Muscle layer of duodenum (tissue), 2 donors: ENCODE measurements around the gene POLL.
A peak's percentile ranks its signal among the peaks of the same experiment; 100 is the strongest.
"Not testable (repeated sequence)": the region's sequence is repeated elsewhere in the genome, so short reads cannot be mapped to it uniquely, and the experiment has no call there.

Experiments used
- H3K27ac ChIP-seq: one replicate; pipeline ENCODE4 v1.7.0; 2013; ENCODE audit warnings: mild to moderate bottlenecking, low read length
- H3K27me3 ChIP-seq: one replicate; pipeline ENCODE4 v1.7.0; 2013; ENCODE audit warnings: low read depth, mild to moderate bottlenecking, control low read depth, low read length
- H3K36me3 ChIP-seq, 2 donors: one replicate each; pipeline ENCODE4 v1.7.0; 2013; ENCODE audit warnings: low read length in 2 of 2, control low read depth in 1 of 2, mild to moderate bottlenecking in 1 of 2; ENCODE audit not compliant: insufficient read depth in 2 of 2, control insufficient read depth in 1 of 2
- H3K4me1 ChIP-seq, 2 donors: one replicate each; pipeline ENCODE4 v1.7.0; 2013; ENCODE audit warnings: low read length in 2 of 2, mild to moderate bottlenecking in 2 of 2, control low read depth in 1 of 2, moderate library complexity in 1 of 2; ENCODE audit not compliant: insufficient read depth in 2 of 2, control insufficient read depth in 1 of 2
- H3K4me3 ChIP-seq, 2 donors: one replicate each; pipeline ENCODE4 v1.7.0; 2013; ENCODE audit warnings: low read length in 2 of 2, low read depth in 1 of 2, mild to moderate bottlenecking in 1 of 2
- H3K9me3 ChIP-seq, 2 donors: one replicate each; pipeline ENCODE4 v1.7.0; 2013; ENCODE audit warnings: low read length in 2 of 2, control low read depth in 1 of 2, mild to moderate bottlenecking in 1 of 2; ENCODE audit not compliant: control insufficient read depth in 1 of 2
- donor health status: healthy.

Gene POLL

GRCh38 chr10:101607124-101607523 lies 19.1 kb upstream of the POLL start:
- H3K9me3 ChIP-seq: no peaks in the 10 kb centered on the region
- peaks cover 0 to 2% of the 10 kb centered on the region in 2 donors for H3K4me1 ChIP-seq
- H3K4me3 ChIP-seq: no peak overlapping the region
- no peak overlapping the region for H3K27ac ChIP-seq
- H3K27me3 ChIP-seq: no peaks in the 10 kb centered on the region
- H3K36me3 ChIP-seq: peaks cover 57 to 65% of the 10 kb centered on the region in 2 donors

- Histone ChIP-seq H3K9me3 (no peaks in the 10 kb centered on the region), H3K27ac (no peak overlapping the region), H3K4me1 (no peaks in the 10 kb centered on the region), H3K4me3 (no peak overlapping the region), H3K36me3 (peaks cover 20 to 29% of the 10 kb centered on the region in 2 donors), H3K27me3 (no peaks in the 10 kb centered on the region)
These were observed 14.8 kb upstream of the POLL start for GRCh38 chr10:101602761-101603398.

GRCh38 chr10:101601541-101601940 lies 13.5 kb upstream of the POLL start:
- Histone ChIP-seq H3K36me3 (peaks cover 11 to 21% of the 10 kb centered on the region in 2 donors), H3K9me3 (no peaks in the 10 kb centered on the region), H3K4me1 (no peaks in the 10 kb centered on the region), H3K27ac (no peak overlapping the region), H3K4me3 (no peak overlapping the region), H3K27me3 (no peaks in the 10 kb centered on the region)

GRCh38 chr10:101597091-101597900 lies 9.2 kb upstream of the POLL start:
- Histone ChIP-seq H3K9me3 (no peaks in the 10 kb centered on the region), H3K4me1 (no peaks in the 10 kb centered on the region), H3K36me3 (peaks cover 0 to 5% of the 10 kb centered on the region in 2 donors), H3K27me3 (no peaks in the 10 kb centered on the region), H3K4me3 (no peak overlapping the region), H3K27ac (no peak overlapping the region)

DNA sequence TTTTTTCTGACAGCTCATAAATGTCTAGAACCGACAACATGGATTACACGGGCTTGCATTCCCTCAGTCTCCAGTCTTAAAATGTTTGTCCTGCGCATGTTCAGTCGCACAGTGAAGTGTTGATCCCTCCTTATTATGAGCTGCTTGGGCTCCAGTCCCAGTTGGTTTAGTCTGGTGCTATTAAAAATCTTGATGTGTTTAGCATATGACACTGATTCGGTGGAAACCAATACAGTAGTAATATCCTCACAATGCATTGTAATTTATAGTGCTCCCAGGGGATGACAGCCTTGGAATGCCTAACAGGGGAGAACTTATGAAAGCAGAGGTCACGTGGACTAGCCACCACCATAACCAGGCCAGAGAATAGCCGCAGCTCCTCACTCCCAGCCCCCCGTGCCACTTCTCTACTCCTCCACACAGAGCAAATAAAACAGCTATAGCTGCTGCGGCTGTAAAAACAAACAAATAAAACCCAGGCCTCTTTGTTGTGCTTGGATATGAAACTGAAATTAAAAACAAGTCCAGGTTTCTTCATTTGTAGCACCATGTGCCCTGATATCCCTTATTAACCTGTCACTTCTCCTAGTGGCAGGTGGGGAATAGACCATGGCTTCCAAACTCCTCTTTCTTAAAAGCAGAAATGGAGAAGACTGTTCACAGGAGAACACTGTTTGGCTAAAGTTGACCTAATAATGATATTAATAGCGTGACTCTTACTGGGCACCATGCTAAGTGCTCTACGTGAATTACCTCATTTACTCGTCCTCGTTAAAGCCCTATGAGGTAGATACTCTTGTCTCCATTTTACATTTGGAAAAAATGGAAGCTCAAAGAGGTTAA lies 7.8 kb upstream of the POLL start:
- Histone ChIP-seq H3K27me3 (no peaks in the 10 kb centered on the region), H3K9me3 (no peaks in the 10 kb centered on the region), H3K4me3 (no peak overlapping the region), H3K36me3 (peaks cover 0 to 4% of the 10 kb centered on the region in 2 donors), H3K4me1 (no peaks in the 10 kb centered on the region), H3K27ac (no peak overlapping the region)

- H3K27ac ChIP-seq, H3K27me3 ChIP-seq, H3K4me1 ChIP-seq, H3K36me3 ChIP-seq, H3K4me3 ChIP-seq, H3K9me3 ChIP-seq: not testable (repeated sequence)
These were observed 5.3 kb upstream of the POLL start for GRCh38 chr10:101593331-101593730.

DNA sequence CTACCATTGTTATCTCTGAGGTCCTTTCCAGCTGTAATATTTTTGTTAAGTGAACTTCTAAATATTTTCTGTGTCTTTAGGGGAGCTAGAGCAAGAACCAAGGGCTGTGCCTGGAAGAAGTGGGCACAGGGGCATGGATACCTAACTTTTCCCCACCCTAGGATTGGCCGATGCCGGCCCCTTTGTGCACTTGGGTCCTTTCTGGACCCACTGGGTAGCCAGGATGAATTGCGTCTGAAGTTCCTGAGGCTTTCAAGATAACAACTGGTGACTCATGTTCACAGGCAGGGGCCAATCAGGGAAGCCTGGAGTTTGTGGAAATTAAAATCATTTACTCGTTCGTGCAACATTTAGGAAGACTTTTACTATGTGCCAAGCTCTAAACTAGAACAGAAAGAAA lies 822 bp upstream of the POLL start:
- H3K4me3 ChIP-seq: peak overlapping the region; percentile 92 to 96
- no peak overlapping the region for H3K27ac ChIP-seq
- no peaks in the 10 kb centered on the region for H3K27me3 ChIP-seq

GRCh38 chr10:101585841-101586240 lies 2.2 kb downstream of the POLL start:
- Histone ChIP-seq H3K4me3 (no peak overlapping the region), H3K36me3 (peaks cover 12 to 27% of the 10 kb centered on the region in 2 donors)

More for the DNA sequence above, 822 bp upstream of the POLL start:
- Histone ChIP-seq H3K4me1 (peaks cover 15 to 18% of the 10 kb centered on the region in 2 donors), H3K9me3 (no peaks in the 10 kb centered on the region), H3K36me3 (peaks cover 0 to 13% of the 10 kb centered on the region in 2 donors)

DNA sequence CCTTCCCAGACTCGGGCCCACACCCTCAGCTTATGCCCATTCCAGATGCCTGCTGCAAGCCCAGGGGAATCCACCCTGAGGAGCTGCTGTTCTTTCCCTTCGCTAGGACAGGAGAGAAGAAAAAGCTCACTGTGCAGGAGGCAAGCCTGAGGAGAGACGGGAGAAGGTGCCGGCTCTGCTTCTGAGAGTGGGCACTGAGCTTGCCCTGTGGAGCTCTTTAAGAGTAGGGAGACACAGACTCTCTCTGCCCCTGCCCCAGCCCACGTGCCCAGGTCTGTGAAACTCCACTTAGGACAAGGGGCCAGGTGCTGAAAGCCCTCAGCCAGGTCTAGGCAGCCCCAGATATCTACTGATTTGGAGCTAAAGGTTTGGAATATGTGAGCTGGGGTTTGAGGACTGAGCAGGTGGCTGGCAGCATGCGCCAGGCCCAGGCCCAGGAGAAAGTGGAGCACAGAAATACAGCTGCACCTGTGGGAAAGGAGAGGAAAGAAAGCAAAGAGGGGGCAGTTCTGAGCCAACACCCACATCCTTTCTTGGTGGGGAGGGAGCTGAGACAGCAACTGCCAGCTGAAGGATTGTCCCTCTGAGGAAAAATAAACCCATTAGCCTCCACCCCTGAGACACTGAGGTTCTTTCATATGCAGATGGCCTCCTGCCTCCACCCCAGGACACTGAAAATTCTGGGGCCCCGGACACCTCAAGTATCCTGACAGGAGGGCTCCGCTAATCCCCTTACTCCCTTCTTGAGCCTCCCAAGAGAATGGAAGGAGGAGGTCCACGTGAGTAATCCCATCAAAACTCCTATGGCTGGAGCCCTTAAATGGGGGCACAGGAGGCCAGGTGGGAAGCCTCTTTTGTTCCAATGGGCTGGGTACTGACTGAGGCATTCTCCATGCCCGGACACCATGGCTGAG lies 7.3 kb downstream of the POLL start:
- Histone ChIP-seq H3K27ac (no peak overlapping the region), H3K36me3 (peaks cover 17 to 62% of the 10 kb centered on the region in 2 donors), H3K4me3 (no peak overlapping the region), H3K9me3 (no peaks in the 10 kb centered on the region), H3K27me3 (no peaks in the 10 kb centered on the region), H3K4me1 (no peaks in the 10 kb centered on the region)

More at GRCh38 chr10:101585841-101586240, 2.2 kb downstream of the POLL start:
- Histone ChIP-seq H3K9me3 (no peaks in the 10 kb centered on the region), H3K27ac (no peak overlapping the region), H3K4me1 (peaks cover 15 to 18% of the 10 kb centered on the region in 2 donors), H3K27me3 (no peaks in the 10 kb centered on the region)

DNA sequence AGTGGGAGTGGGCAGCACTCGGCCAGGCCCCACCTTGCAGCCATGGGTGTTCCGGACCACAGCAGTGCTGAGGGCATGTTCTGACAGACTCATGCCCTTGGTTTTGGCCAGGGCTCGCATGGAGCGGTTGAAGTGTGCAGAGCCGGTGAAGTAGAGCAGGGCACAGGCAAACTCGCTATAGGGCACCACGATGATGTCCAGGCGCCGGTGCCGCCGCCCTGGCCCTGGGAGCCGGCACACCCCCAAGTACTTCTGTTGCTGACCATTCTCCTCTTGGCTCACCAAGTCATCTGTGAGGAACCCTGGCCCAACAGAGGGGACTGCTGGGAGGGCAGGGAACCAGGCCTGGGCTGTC lies 8.6 kb downstream of the POLL start:
- Histone ChIP-seq H3K36me3 (peaks cover 17 to 52% of the 10 kb centered on the region in 2 donors), H3K9me3 (no peaks in the 10 kb centered on the region), H3K4me1 (no peaks in the 10 kb centered on the region), H3K27me3 (no peaks in the 10 kb centered on the region), H3K4me3 (no peak overlapping the region), H3K27ac (no peak overlapping the region)
